NCI-H1105 (cell line): Measurements from ENCODE around the gene SFPQ.
"Not testable (repeated sequence)": the region's sequence is repeated elsewhere in the genome, so short reads cannot be mapped to it uniquely, and the experiment has no call there.

ENCODE experiments used
- DNase-seq: peaks from one replicate; lab custom pipeline; 2025; lab: John Stamatoyannopoulos, UW

The SFPQ gene, protein sequence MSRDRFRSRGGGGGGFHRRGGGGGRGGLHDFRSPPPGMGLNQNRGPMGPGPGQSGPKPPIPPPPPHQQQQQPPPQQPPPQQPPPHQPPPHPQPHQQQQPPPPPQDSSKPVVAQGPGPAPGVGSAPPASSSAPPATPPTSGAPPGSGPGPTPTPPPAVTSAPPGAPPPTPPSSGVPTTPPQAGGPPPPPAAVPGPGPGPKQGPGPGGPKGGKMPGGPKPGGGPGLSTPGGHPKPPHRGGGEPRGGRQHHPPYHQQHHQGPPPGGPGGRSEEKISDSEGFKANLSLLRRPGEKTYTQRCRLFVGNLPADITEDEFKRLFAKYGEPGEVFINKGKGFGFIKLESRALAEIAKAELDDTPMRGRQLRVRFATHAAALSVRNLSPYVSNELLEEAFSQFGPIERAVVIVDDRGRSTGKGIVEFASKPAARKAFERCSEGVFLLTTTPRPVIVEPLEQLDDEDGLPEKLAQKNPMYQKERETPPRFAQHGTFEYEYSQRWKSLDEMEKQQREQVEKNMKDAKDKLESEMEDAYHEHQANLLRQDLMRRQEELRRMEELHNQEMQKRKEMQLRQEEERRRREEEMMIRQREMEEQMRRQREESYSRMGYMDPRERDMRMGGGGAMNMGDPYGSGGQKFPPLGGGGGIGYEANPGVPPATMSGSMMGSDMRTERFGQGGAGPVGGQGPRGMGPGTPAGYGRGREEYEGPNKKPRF

GRCh38 chr1:35192853-35193664, at the start of gene SFPQ:
Gene SFPQ, minus strand, starts transcription at chr1:35193145. Its CDS starts 96 bp downstream, at chr1:35193049.
- peak; percentile 98 for DNase-seq

- DNase-seq: not testable (repeated sequence)
Observed at GRCh38 chr1:35236772-35237171, 43.8 kb upstream of the SFPQ start.

GRCh38 chr1:35231287-35231686, 38.3 kb upstream of the SFPQ start:
- DNase-seq: no peak

- no peak for DNase-seq
Observed at GRCh38 chr1:35229587-35230360, 36.8 kb upstream of the SFPQ start.

- no peak for DNase-seq
Observed at GRCh38 chr1:35226546-35226945, 33.6 kb upstream of the SFPQ start.

DNA sequence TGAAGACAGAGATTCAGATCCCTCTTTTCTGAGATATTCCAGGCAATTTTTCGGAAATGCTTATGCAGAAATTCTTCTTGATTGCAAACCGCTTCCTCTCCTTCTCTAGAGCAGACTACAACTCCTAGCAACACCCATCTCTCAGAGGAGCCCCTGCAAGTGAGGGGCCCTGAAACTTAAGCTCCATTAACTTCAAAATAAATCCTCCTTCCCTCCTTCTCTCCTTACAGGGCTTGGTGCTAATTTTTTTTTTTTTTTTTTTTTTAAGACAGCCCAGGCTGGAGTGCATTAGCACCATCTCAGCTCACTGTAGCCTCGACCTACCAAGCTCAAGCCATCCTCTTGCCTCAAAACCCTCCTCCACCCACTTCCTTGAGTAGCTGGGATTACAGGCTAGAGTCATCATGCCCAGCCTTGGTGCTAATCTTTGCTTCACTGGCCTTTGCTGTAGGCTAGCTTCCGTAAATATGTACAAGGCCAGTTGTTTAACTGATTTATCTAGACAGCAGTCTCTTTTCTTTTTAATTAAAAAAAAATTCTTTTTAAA, 30.2 kb upstream of the SFPQ start:
- no peak for DNase-seq

GRCh38 chr1:35222322-35223083, 29.6 kb upstream of the SFPQ start:
- no peak for DNase-seq

DNA sequence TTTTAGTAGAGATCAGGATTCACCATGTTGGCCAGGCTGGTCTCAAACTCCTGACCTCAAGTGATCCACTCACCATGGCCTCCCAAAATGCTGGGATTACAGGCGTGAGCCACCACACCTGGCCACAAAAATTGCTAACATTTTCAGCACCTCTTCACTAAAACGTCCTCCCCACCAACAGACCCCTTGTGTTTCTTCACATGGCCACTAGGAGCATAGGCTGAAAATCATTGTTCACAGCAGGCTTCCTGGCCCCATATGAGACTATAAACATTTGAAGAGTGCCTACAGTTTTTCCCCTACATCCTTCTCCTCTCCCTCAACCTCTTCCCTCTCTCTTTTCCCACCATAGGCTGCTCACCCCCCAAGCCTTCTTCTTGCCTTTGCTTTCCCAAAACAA, 28.0 kb upstream of the SFPQ start:
- no peak for DNase-seq

- DNase-seq: no peak
Observed at GRCh38 chr1:35215346-35215745, 22.4 kb upstream of the SFPQ start.

GRCh38 chr1:35211120-35211414, 18.1 kb upstream of the SFPQ start:
- no peak for DNase-seq

DNA sequence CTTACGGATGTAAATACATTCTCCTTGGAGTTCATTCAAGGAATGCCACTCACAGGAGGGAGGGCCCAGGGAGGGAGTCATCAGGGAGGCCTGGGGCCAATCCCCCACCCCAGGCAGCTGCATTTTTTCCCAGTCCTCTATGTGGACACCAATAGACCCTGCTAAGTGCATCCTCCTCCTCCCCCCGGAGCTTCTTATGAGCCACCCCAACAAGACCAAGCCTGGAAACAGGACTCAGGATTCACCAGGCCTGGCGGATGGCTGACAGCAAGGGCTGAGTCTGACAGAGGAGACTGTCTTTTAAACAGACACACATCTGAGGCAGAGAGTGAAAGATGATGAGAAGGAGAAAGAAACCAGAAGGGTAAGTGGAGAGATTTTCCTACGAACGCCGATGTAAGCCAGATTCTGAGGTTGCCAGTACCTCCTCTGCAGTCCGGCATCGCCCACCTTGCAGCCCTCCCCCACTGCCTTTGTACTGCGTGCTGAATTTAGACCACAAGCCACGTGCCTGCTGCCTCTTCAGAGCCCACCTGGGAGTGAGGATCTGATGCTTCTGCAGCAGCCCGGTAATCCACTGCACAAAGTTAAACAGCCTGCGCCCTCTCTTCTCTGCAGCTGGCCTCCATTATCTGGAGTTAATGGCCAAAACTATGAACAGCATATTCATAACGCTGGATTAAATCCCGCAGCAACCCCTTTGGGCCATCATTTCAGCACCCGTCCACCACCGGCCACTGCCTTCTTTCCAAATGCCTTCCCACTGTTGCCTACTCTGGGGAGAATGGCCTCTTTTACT, 17.6 kb upstream of the SFPQ start:
- DNase-seq: no peak

- no peak for DNase-seq
Observed at GRCh38 chr1:35203295-35203694, 10.3 kb upstream of the SFPQ start.

GRCh38 chr1:35202048-35202719, 9.2 kb upstream of the SFPQ start:
- peak; percentile 89 for DNase-seq

DNA sequence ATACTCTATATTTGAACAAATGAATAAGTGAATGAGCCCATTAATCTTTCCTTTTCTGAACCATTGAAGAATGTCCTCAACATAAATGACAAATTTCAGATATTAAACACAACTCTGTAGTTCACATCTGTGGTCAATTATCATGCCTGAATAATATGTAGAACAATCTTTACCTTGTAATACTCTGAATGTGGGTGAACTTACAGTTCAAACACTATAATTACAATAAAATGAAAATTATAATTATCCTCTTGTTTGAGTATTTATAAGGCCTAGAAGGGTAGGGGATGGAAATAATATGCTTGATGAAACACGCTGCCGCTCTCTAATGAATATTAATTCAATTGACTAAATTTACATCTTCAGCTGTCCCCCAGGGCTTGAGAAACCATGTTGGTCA, 8.7 kb upstream of the SFPQ start:
- peak; percentile 18 for DNase-seq

- peak; percentile 85 for DNase-seq
Observed at GRCh38 chr1:35192056-35192852, 691 bp downstream of the SFPQ start.

GRCh38 chr1:35191429-35192055, 1.4 kb downstream of the SFPQ start:
- DNase-seq: no peak

GRCh38 chr1:35190784-35191183, 2.2 kb downstream of the SFPQ start:
- DNase-seq: no peak
